RCC 7860 (cell line): ENCODE measurements around the gene ATF7.
"Not testable (repeated sequence)": the region's sequence is repeated elsewhere in the genome, so short reads cannot be mapped to it uniquely, and the experiment has no call there.

Experiments used
- DNase-seq: peaks from one replicate; pipeline ENCODE4 v3.0.0-alpha.2; 2015; ENCODE audit warnings: low spot score
- FAIRE-seq: peaks from 2 replicates; lab custom pipeline; 2012; peaks lifted over from hg19 to GRCh38; lab: Jason Lieb, UNC

Gene ATF7

DNA sequence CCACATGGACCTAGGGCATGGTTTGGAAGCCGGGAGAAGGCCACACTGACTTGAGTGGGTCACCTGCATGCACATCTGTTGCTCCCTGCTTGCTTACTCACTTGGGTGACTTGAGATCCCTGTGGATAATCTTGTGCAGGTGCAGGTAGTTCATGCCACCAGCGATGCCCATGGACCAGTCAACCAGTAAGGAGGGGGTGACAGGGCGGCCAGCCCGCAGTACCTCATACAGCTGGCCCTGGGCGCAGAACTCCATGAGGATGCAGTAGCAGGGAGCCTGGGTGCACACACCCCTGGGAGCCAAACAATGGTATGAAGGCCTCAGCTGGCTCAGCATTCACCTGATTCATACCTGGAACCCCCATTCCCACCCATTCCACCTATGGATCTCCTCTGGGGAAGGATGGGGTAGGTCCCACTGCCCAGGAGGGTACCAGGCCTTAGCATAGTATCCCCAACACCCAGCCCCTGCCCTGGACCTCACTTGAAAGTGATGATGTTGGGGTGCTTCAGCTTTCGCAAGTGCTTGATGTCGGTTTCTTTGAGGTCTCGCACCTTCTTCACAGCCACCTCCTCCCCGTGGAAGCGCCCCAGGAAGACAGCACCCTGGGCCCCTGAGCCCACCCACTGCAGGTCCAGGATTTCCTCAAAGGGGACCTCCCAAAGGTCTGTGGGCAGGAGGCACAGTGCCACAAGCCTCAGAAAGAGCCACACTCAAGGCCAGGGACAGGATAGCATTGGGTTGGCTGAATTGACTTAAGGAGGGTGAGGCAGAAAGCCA is 140.0 kb downstream of the ATF7 start:
- no peak for FAIRE-seq
- no peak for DNase-seq

DNA sequence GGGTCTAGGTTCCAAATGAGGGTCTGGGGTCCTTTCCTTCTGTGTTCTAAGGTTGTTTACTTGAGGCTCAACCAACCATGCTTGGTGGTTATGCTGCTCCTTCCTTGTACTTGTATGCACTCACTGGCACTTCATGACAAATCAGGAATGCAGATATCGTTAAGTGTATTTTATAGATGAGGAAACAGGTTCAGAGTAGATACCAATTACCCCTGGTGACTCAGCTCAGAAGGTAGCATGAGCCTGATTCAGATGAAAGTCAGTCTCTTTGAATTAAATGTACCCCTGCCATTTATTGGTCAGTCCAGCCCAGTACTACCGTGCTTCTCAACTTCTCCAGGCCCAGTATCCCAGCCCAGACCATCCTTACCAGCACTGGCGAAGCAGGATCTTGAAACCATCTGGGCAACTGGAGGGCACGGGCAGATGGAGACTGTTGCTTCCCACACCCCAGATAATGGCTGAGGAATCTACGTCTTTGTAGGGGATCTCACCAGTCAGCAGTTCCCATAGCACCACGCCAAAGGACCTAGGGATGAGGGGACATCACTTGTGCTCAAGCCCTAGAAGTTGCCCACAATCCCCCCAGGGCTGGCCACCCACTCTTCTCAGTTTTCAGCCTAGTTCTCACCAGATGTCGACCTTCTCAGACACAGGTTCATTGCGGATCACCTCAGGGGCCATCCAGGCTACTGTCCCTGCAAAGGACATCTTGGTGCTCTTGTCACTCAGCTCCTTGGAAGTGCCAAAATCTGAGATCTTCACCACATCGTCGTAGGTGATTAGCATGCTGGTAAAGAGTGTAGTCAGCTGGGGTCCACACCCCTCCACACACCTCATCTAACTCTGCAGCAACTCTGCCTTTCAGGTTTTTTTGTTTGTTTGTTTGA is 141.3 kb downstream of the ATF7 start:
- DNase-seq (no peak), FAIRE-seq (no peak)

DNA sequence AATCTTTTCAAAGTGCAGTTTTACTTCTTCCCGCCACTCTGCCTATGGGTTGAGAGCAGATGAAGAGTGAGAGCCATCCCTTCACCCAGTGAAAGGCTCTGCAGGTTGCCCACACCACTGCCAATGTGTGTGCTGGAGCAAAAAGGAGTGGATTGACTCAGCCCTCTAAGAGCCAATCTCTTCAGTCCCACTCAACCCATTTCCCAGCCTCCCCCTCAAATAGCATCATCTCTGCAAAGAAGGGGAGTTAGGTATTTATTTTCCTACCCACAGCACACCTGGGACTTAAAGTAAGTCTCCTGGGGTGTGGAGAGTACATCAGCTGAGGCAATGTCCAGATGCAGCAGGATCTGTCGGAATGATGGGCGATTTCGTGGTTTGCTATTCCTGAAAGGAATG is 142.2 kb downstream of the ATF7 start:
- FAIRE-seq: no peak
- no peak for DNase-seq

GRCh38 chr12:53483225-53483978 is 142.8 kb downstream of the ATF7 start:
- FAIRE-seq (no peak), DNase-seq (no peak)

- FAIRE-seq (no peak), DNase-seq (no peak)
These were observed 143.5 kb downstream of the ATF7 start for GRCh38 chr12:53482626-53483168.

- FAIRE-seq: no peak
These were observed 144.1 kb downstream of the ATF7 start for GRCh38 chr12:53481939-53482586.

DNA sequence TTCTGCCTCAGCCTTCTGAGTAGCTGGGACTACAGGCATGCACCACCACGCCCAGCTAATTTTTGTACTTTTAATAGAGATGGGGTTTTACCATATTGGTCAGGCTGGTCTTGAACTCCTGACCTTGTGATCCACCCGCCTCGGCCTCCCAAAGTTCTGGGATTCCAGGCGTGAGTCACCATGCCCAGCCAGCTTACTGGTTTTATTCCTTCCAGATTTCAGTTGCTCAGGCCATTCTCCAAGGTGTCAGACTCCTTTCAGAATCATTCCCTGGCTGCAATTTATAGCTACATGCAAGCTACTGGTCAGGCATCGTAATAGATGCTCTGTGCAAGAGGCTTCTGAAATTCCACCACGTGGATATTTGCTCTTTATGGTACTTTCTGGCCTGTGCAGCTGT is 144.7 kb downstream of the ATF7 start:
- DNase-seq, FAIRE-seq: not testable (repeated sequence)

More at GRCh38 chr12:53481939-53482586, 144.1 kb downstream of the ATF7 start:
- DNase-seq: no peak

DNA sequence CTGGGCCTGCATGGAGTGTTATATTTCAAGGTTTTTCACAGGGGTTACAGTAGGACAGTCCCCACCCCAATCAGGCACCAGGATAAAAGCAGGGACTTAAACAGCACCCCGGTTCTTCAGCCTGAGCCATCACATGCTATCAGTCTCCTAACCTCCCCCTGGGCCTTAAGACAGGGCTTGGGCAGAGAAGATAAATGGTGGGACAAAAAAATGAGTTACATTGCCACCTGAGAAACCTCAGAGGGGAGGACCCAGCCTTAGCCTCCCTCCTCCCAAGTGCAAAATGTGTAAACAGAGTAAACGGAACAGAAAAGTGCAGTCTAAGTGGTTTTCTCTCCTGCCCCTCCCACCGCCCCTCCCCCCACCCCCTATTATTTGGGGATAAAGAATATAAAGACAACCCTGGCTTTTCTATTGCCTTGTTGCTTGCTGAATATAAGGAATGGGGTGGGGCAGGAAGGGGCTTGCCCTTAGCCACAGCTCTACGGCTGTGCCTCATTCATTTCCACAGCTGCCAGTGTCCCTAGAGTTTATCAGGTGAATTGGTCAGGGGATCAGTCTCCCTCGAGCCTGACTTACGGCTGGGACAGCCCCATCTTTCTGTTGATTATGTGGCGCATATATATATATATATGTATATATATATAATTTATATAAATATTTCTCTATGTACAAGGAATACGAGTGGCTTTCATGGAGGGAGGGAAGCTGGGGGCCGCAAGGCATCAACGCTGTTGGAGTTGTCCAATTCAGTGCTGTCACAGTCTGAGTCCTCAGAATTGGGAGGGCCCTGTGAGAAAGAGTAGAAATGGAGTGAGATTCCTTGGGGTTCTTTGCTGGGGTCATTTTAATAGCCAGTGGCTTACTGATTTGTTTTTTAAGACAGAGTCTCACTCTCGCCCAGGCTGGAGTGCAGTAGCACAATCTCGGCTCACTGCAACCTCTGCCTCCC is 145.4 kb downstream of the ATF7 start:
- FAIRE-seq: no peak
- DNase-seq: no peak

DNA sequence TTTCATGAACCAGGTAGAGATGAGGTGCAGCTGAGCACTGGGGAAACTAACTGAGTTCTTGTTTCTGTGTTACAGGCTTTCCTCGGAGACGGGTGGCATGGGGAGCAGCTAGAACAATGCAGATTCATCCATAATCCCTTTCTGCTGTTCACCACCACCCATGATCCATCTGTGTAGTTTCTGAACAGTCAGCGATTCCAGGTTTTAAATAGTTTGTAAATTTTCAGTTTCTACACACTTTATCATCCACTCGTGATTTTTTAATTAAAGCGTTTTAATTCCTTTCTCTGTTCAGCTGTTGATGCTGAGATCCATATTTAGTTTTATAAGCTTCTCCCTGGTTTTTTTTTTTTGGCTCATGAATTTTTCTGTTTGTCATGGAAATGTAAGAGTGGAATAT is 146.9 kb downstream of the ATF7 start:
- FAIRE-seq (no peak), DNase-seq (no peak)

GRCh38 chr12:53478865-53479264 is 147.3 kb downstream of the ATF7 start:
- no peak for DNase-seq
- FAIRE-seq: no peak

- FAIRE-seq (no peak), DNase-seq (no peak)
These were observed 149.4 kb downstream of the ATF7 start for GRCh38 chr12:53476769-53477209.

DNA sequence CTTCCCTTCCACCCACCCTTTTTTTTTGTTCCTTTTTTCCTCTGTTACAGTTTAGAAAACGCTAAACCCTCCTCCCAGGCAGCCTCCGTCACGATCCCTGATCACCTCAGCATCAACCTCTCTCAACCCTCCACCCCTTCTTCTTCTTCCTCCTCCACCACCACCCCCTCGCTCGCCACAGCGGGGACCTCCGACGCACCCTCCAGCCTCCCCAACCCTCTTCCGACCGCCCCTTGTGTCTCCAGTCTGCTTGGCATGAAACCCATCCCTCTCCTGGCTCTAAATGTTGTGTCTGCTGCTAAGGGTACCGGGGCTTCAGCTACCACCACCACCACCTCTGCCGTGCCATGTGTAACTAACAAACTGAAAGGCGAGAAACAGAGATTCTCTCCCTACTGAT is 151.4 kb downstream of the ATF7 start:
- no peak for FAIRE-seq
- DNase-seq: no peak

DNA sequence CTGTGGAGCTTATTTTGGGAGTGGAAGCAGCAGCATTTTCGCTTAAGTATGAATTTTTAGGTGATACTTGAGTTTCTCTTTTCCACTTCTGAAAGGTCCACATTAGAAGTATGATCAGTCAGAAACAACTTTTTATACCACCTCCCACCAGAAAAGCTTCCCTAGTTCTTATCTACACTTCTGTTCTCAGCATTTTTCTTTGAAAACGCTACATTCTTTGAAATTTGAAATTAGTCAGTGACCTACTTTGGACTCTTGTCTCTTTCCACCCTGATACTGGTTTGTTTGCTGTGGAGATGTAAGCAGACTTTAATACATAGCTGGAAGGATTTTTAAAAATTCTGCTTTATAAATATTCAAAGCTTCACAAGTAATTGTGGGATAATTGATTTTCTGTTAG is 152.1 kb downstream of the ATF7 start:
- DNase-seq (no peak), FAIRE-seq (no peak)

GRCh38 chr12:53472056-53472582 is 154.1 kb downstream of the ATF7 start:
- DNase-seq (no peak), FAIRE-seq (no peak)

- DNase-seq (no peak), FAIRE-seq (no peak)
These were observed 157.9 kb downstream of the ATF7 start for GRCh38 chr12:53468282-53468681.

DNA sequence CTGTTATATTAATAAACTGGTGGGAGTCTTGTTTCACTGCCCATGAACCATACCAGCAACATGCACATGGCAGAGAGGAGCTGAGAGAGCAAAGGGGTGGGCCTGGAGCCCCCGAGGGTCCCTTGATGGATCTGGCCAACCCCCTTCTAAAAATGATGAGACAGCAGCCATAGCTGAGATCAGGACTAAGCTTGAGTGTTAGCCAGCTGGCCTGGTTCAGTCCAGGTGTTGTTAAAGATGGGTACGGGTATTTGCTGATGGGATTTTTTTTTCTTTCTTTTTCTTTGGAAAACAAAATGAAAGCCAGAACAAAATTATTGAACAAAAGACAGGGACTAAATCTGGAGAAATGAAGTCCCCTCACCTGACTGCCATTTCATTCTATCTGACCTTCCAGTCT is 158.3 kb downstream of the ATF7 start:
- DNase-seq: no peak
- no peak for FAIRE-seq

GRCh38 chr12:53467082-53467481 is 159.1 kb downstream of the ATF7 start:
- no peak for FAIRE-seq

DNA sequence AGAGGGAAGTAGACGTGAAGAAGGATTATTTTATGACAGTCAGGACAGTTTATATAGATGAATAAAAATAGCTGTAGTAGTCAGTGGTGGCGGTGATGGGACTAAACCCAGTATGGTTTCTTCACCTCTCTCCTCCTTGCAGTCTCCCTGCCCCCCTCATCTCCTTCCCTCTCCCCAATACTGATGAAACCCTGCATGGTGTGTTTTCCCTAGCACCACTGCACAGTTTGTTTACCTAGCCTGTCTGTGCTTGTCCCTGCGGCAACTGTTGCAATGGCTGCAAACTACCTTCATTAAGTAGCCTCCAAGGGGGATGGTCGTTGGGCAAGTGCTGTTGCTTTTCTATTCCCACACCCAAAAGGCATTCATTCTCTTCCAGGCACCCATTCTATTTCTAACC is 159.5 kb downstream of the ATF7 start:
- DNase-seq (no peak), FAIRE-seq (no peak)

More at GRCh38 chr12:53467082-53467481, 159.1 kb downstream of the ATF7 start:
- no peak for DNase-seq

GRCh38 chr12:53465679-53466078 is 160.5 kb downstream of the ATF7 start:
- DNase-seq: no peak

More at GRCh38 chr12:53465679-53466078, 160.5 kb downstream of the ATF7 start:
- FAIRE-seq: no peak
